Kidney (tissue), 14 donors: ENCODE results near the gene NCK1. TPM values are rescaled to one million over a fixed set of nuclear protein-coding genes. Genes with fewer than 3 reads are reported as not detected.

Experiments
- DNase-seq, 5 donors: peaks; one replicate each; pipeline ENCODE4 v3.0.0-alpha.2; 2013 to 2020
- FAIRE-seq: peaks from 2 replicates; lab custom pipeline; 2012; peaks lifted over from hg19 to GRCh38; lab: Jason Lieb, UNC
- H3K27ac ChIP-seq, 2 donors: one replicate each; pipeline ENCODE4 v1.7.0; 2013; ENCODE audit warnings: low read depth in 2 of 2, low read length in 2 of 2, inconsistent platforms in 1 of 2
- H3K27me3 ChIP-seq: one replicate; pipeline ENCODE4 v1.7.1; 2013; ENCODE audit warnings: low read length, inconsistent platforms; ENCODE audit not compliant: control insufficient read depth, insufficient read depth
- H3K36me3 ChIP-seq, 3 donors: one replicate each; pipeline versions ENCODE4 v1.7.0 to v1.7.1; 2013; ENCODE audit warnings: low read length in 3 of 3, control low read depth in 1 of 3, inconsistent platforms in 1 of 3; ENCODE audit not compliant: insufficient read depth in 3 of 3, control insufficient read depth in 2 of 3
- H3K4me1 ChIP-seq, 3 donors: one replicate each; pipeline versions ENCODE4 v1.7.0 to v1.7.1; 2013; ENCODE audit warnings: low read length in 3 of 3, inconsistent platforms in 1 of 3, low read depth in 1 of 3; ENCODE audit not compliant: control insufficient read depth in 2 of 3, insufficient read depth in 2 of 3
- H3K4me3 ChIP-seq, 3 donors: one replicate each; pipeline versions ENCODE4 v1.7.0 to v1.8.1; 2013; ENCODE audit warnings: low read length in 3 of 3, control low read depth in 1 of 3, inconsistent platforms in 1 of 3
- H3K9ac ChIP-seq, 3 donors: one replicate each; pipeline versions ENCODE4 v1.7.0 to v1.7.1; 2013; ENCODE audit warnings: low read length in 3 of 3, control low read depth in 1 of 3, inconsistent platforms in 1 of 3
- H3K9me3 ChIP-seq, 3 donors: one replicate each; pipeline versions ENCODE4 v1.7.0 to v1.7.1; 2013; ENCODE audit warnings: low read length in 3 of 3, control low read depth in 1 of 3, inconsistent platforms in 1 of 3; ENCODE audit not compliant: control insufficient read depth in 2 of 3, insufficient read depth in 1 of 3
- CTCF ChIP-seq: IDR thresholded peaks from 3 replicates; pipeline ENCODE4 v1.5.1; 2012; ENCODE audit warnings: mild to moderate bottlenecking, moderate library complexity, borderline replicate concordance; ENCODE audit not compliant: insufficient read depth; ENCODE audit errors: extremely low read depth
- intact Hi-C: fragments of 100-400 bp; cut with DNase I; formaldehyde crosslinking; loops from one replicate; pipeline ENCODE4 v1.11.1; 2022
- polyA plus RNA-seq: library from polyadenylated mRNA; stranded (reverse); fragments of 350-450 nt; fragmentation: Illumina TruSeq; extraction: RNeasy Lipid Tissue Mini Kit (QIAGEN cat#74804); gene quantifications from one replicate; pipeline ENCODE4 v1.2.3, GENCODE V29; 2014; ENCODE audit warnings: low read depth, low replicate concordance; ENCODE audit not compliant: insufficient read depth
- total RNA-seq: library from RNA; stranded (reverse); fragmentation: NEBNext Ultra II Directional; extraction: Animal tissue kit (Norgen Biotek cat#: 25700); gene quantifications from one replicate; pipeline ENCODE4 v1.2.1, GENCODE V29; 2021
- donor health status: control.
- donor health status: control.
- donor health status: control.
- donor health status: control.
- donor health status: control.
- donor health status: DM: yes; HTN: yes; CAD: no.
- donor health status: Normal renal cell carcinoma (clear cell type).

Gene NCK1
- total and polyA plus RNA-seq, 2 donors from 2014 or later = 12.6 to 46.8 TPM

DNA sequence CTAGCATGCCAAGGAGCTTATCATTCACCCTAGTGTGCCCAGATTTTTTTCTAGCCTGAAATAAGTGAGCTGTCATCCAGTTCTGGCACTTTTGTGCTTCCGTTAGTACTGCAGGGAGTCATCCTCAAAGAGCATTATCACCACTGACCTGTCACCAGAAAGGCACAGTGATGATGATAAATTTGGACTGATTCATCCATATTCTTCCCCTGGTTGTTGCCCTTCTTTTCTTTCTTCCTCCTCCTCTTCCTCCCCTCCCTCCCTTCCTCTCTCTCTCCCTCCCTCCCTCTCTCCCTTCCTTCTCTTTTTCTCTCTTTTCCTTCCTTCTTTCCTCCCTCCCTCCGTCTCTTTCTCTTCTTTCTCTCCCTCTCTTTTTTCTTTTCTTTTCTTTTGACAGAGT lies 21.8 kb upstream of the NCK1 start:
- DNase-seq (no peak), FAIRE-seq (no peak)
- Histone ChIP-seq H3K27ac (no peak overlapping the region), H3K9me3 (no peaks in the 10 kb centered on the region), H3K4me1 (no peaks in the 10 kb centered on the region), H3K27me3 (no peaks in the 10 kb centered on the region), H3K36me3 (no peaks in the 10 kb centered on the region), H3K9ac (no peak overlapping the region), H3K4me3 (no peak overlapping the region)
- no peak for TF ChIP-seq CTCF
- intact Hi-C loops = no loop called here

- DNase-seq = no peak
- intact Hi-C loops = no loop called here
- no peaks in the 10 kb centered on the region for H3K4me1 ChIP-seq
- no peak for FAIRE-seq
- no peak overlapping the region for H3K27ac ChIP-seq
- no peaks in the 10 kb centered on the region for H3K9me3 ChIP-seq
- H3K9ac ChIP-seq = no peak overlapping the region
- H3K4me3 ChIP-seq = no peak overlapping the region
- no peaks in the 10 kb centered on the region for H3K36me3 ChIP-seq
- no peaks in the 10 kb centered on the region for H3K27me3 ChIP-seq
- no peak for TF ChIP-seq CTCF
These were observed 19.7 kb upstream of the NCK1 start for GRCh38 chr3:136842294-136842693.

- intact Hi-C loops = no loop called here
- Histone ChIP-seq H3K36me3 (no peaks in the 10 kb centered on the region), H3K27ac (no peak overlapping the region), H3K4me1 (no peaks in the 10 kb centered on the region), H3K9me3 (no peaks in the 10 kb centered on the region), H3K27me3 (no peaks in the 10 kb centered on the region), H3K9ac (no peak overlapping the region), H3K4me3 (no peak overlapping the region)
- no peak for TF ChIP-seq CTCF
- DNase-seq (no peak), FAIRE-seq (no peak)
These were observed 17.3 kb upstream of the NCK1 start for GRCh38 chr3:136844724-136845123.

DNA sequence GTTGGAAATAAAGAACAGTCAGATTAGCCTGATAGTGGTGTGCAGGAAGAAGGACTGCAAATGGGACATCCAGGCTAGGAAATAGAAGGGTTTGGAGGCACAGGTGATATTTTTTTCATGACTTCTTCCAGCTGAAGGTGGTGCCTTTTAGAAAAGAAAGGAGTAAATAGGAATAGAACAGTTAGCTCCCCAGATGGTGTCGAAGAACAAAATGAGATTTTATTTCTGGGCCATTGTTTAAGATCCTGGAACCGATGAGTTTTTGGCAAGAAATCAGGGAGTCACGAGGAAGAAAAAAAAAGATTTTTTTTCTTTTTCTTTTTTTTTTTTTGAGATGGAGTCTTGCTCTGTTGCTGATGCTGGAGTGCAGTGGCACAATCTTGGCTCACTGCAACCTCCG lies 9.8 kb upstream of the NCK1 start:
- Histone ChIP-seq H3K36me3 (peaks cover 0 to 7% (median 0%) of the 10 kb centered on the region in 3 donors), H3K27ac (no peak overlapping the region), H3K4me1 (no peaks in the 10 kb centered on the region), H3K9ac (no peak overlapping the region), H3K9me3 (peaks cover 0 to 6% (median 0%) of the 10 kb centered on the region in 3 donors), H3K27me3 (no peaks in the 10 kb centered on the region), H3K4me3 (no peak overlapping the region)
- no peak for FAIRE-seq
- intact Hi-C loops = no loop called here
- TF ChIP-seq CTCF = no peak
- no peak for DNase-seq
